Gastrocnemius medialis (tissue), 4 donors: ENCODE results near the gene TBR1. TPM values are rescaled to one million over a fixed set of nuclear protein-coding genes. Genes with fewer than 3 reads are reported as not detected.

Experiments used
- ATAC-seq, 2 donors: fragments of 150-250 bp; one replicate each; pipeline ENCODE4 v1.9.1; 2016
- DNase-seq, 2 donors: peaks; one replicate each; pipeline ENCODE4 v3.0.0-alpha.2; 2019
- H3K27ac ChIP-seq, 4 donors: fragments of 200-600 bp; sonication (generic); 1 replicate in 1 of 4; 2 replicates in 3 of 4; pipeline ENCODE4 v1.5.1; 2016 to 2018; ENCODE audit warnings: mild to moderate bottlenecking in 2 of 4, moderate library complexity in 1 of 4
- H3K27me3 ChIP-seq, 3 donors: fragments of 200-600 bp; sonication (generic) in 2 of 3; 1 replicate in 1 of 3; 2 replicates in 2 of 3; pipeline versions ENCODE4 v1.5.1 to v1.6.0; 2016 to 2019; ENCODE audit warnings: mild to moderate bottlenecking in 1 of 3, moderate library complexity in 1 of 3
- H3K36me3 ChIP-seq, 2 donors: fragments of 200-600 bp; sonication (generic) in 1 of 2; one replicate each; pipeline ENCODE4 v1.5.1; 2017 to 2018
- H3K4me1 ChIP-seq, 2 donors: fragments of 200-600 bp; sonication (generic) in 1 of 2; one replicate each; pipeline ENCODE4 v1.5.1; 2016 to 2017; ENCODE audit warnings: mild to moderate bottlenecking in 2 of 2
- H3K4me3 ChIP-seq, 4 donors: fragments of 200-600 bp; sonication (generic) in 3 of 4; 1 replicate in 1 of 4; 2 replicates in 3 of 4; pipeline ENCODE4 v1.5.1; 2016 to 2019; ENCODE audit warnings: mild to moderate bottlenecking in 2 of 4
- H3K9me3 ChIP-seq, 3 donors: fragments of 200-600 bp; sonication (generic) in 2 of 3; 1 replicate in 1 of 3; 2 replicates in 2 of 3; pipeline ENCODE4 v1.5.1; 2016 to 2019
- POLR2A ChIP-seq, 2 donors: fragments of 450-650 bp; IDR thresholded peaks; one replicate each; pipeline ENCODE4 v1.6.1; 2017; ENCODE audit warnings: antibody characterized with exemption in 2 of 2, mild to moderate bottlenecking in 2 of 2, moderate library complexity in 2 of 2
- in situ Hi-C, 4 donors: fragments of 200-750 bp; cut with MboI; loops; one replicate each; pipeline versions ENCODE4 v1.15.0 to v1.8.0; 2017; ENCODE audit warnings: low sequenced_read_pairs in 4 of 4
- intact Hi-C: fragments of 100-400 bp; cut with DNase I; formaldehyde crosslinking; loops from one replicate; pipeline ENCODE4 v1.15.1; 2023; ENCODE audit warnings: low total_unique reads
- total RNA-seq, 4 donors: library from RNA; depleted of rRNA; stranded (reverse); fragments of >200 nt; gene quantifications; one replicate each; pipeline versions ENCODE4 v1.1.0 to v1.2.3, GENCODE V29; 2016
- TF ChIP-seq, protein P1 (sequence below), 5 experiments: fragments of 450-650 bp in 3 of 5; fragments of 200-600 bp in 2 of 5; sonication (generic) in 2 of 5; IDR thresholded peaks in 4 of 5; conservative IDR thresholded peaks in 1 of 5; 1 replicate in 4 of 5; 2 replicates in 1 of 5; pipeline ENCODE4 v1.5.1; 2016 to 2019; ENCODE audit warnings: antibody characterized with exemption in 5 of 5, mild to moderate bottlenecking in 3 of 5, moderate library complexity in 3 of 5

TBR1 gene
- total RNA-seq, 4 donors from 2014 or later, result not detected

DNA sequence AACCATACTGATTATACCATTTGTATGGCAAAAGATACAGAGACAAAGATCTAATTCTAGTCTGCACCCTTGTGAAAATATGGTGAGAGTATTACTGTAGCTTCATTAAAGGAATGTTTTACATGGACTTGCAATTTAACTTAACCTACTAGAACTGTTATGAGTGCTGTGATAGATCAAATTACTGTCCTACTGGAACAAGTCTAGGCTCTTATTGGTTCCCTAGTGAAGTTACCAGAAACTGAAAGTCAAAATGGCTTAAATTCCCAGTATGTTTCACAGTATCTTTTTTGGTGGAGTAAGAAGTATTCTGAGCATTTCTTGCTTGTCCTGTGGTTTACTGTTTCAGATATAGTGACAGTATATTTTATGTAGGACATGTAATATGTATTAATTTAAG lies 3.8 kb upstream of the TBR1 start:
- no peak overlapping the region for H3K27ac ChIP-seq
- intact Hi-C loops, result no loop called here
- peaks cover 2 to 14% of the 10 kb centered on the region in 2 donors for H3K36me3 ChIP-seq
- peaks cover 29 to 35% (median 29%) of the 10 kb centered on the region in 3 donors for H3K27me3 ChIP-seq
- no peaks in the 10 kb centered on the region for H3K9me3 ChIP-seq
- no peak for TF ChIP-seq POLR2A (IDR thresholded peaks at IDR 0.05)
- TF ChIP-seq, protein P1, sequence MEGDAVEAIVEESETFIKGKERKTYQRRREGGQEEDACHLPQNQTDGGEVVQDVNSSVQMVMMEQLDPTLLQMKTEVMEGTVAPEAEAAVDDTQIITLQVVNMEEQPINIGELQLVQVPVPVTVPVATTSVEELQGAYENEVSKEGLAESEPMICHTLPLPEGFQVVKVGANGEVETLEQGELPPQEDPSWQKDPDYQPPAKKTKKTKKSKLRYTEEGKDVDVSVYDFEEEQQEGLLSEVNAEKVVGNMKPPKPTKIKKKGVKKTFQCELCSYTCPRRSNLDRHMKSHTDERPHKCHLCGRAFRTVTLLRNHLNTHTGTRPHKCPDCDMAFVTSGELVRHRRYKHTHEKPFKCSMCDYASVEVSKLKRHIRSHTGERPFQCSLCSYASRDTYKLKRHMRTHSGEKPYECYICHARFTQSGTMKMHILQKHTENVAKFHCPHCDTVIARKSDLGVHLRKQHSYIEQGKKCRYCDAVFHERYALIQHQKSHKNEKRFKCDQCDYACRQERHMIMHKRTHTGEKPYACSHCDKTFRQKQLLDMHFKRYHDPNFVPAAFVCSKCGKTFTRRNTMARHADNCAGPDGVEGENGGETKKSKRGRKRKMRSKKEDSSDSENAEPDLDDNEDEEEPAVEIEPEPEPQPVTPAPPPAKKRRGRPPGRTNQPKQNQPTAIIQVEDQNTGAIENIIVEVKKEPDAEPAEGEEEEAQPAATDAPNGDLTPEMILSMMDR (IDR thresholded peaks at IDR 0.05 in 4 of 5, conservative IDR thresholded peaks at IDR 0.05 in 1 of 5), result no peak
- DNase-seq, result no peak
- peaks cover 16 to 18% of the 10 kb centered on the region in 2 donors for H3K4me1 ChIP-seq
- no peak overlapping the region for H3K4me3 ChIP-seq
- in situ Hi-C loops, result no loop called here
- ATAC-seq, result no peak

DNA sequence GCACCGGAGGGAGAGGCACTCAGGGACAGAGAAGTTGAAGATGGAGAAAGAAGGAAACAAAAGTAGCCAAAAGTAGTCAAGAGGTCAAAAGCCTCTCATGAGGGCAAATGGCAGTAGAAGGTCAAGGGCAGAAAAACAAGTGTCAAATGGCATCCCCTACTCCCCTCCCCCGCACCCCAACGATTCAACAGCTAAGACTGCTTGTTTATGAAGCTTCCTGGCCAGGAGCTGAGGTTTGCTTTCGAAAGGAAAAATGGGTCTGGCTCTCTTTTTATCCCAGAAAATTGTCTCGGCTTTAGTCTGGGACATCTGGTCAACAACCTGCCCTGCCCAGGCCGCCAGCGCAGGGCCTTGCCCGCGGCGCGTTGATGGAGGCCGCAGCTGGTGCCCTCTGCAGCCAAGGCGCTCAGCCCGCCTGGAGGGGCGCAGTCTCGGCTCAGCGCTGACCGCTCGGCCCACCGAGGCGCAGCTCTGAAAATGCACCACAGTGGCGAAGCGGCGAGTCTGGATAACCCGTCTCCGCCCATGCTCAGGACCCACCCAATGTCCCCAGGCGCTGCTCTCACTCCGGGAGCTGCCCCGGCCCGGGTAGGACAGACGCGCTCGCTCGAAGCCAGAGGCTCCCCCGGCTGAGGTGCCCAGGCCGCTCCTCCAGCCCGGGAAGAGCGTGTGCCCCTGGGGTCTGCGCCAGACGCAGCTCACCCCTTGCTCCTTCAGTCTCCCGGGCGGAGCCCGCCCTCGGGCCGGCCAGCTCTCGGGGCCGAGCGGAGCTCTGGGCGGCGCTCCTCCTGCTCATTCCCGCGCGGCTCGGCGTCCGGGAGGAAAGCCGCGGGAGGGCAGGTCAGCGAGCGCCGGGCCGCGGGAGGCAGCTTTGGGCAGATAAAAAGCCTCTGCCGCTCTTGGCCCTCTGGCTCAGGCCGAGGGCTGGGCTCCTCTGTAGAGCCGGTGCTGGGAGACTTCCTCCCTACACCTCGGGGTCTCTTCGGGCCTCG lies 1.8 kb upstream of the TBR1 start:
- H3K36me3 ChIP-seq, result peaks cover 2% of the 10 kb centered on the region in 2 donors
- no peak overlapping the region for H3K27ac ChIP-seq
- H3K9me3 ChIP-seq, result no peaks in the 10 kb centered on the region
- intact Hi-C loops, result no loop called here
- ATAC-seq (peak; percentile 60 to 65), DNase-seq (no peak)
- TF ChIP-seq, protein P1 (IDR thresholded peaks at IDR 0.05 in 4 of 5, conservative IDR thresholded peaks at IDR 0.05 in 1 of 5), result peak in 1 of 5 experiments; percentile 10
- TF ChIP-seq POLR2A (IDR thresholded peaks at IDR 0.05), result no peak
- peak overlapping the region; percentile 48 to 67 (median 58) for H3K4me3 ChIP-seq
- peaks cover 23 to 24% of the 10 kb centered on the region in 2 donors for H3K4me1 ChIP-seq
- peaks cover 49 to 55% (median 49%) of the 10 kb centered on the region in 3 donors for H3K27me3 ChIP-seq
- in situ Hi-C loops, result no loop called here

DNA sequence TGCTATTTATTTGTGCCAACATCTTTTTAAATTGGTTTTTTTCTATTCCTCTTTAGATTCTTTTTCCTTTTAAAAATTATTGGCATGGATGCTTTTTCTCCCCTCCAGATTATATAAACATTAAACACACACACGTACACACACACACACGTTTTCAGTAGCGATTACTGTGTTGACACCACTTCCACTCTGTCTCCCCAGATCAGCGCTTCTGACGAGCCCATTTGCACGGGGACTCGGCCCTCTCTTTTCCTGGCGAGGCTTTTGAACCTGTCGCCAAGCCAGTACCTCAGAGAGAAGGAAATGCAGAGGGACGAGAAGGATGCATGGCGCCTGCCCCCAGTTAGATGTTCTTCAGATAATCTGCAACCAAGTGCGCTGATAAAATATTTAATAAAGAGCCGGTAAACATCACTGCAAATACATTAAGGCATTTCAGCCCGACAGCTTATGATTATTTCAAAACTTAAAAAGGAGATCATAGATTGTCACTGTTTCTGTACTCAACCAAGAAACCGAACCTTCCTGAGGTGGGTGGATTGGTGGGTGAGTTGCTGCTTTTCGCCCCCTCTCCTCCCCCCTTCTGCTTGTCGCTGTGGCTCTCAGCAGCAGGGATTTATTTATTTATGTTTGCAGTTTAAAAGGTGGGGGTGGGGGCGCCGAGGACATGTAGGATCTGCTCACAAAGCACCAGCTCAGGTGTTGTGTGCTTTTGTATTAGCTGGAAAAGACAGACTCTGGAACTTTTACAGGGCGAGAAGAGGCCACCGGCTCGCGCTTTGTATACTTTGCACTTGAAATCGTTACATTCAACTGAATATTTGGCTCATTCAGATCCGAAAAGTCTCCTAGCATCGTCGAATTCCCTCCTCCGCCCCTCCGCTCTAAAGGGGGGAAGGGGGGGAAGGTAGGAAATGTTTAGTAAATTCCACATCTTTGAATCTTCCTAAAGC lies 787 bp upstream of the TBR1 start:
- in situ Hi-C loops (no loop called here), intact Hi-C loops (no loop called here)
- Histone ChIP-seq H3K27me3 (peaks cover 59 to 65% (median 59%) of the 10 kb centered on the region in 3 donors), H3K36me3 (peaks cover 0 to 2% of the 10 kb centered on the region in 2 donors), H3K4me1 (peaks cover 23 to 24% of the 10 kb centered on the region in 2 donors), H3K9me3 (no peaks in the 10 kb centered on the region), H3K27ac (no peak overlapping the region), H3K4me3 (peak overlapping the region; percentile 48 to 67 (median 58))
- ATAC-seq (no peak), DNase-seq (no peak)
- no peak for TF ChIP-seq POLR2A (IDR thresholded peaks at IDR 0.05)
- TF ChIP-seq, protein P1 (IDR thresholded peaks at IDR 0.05 in 4 of 5, conservative IDR thresholded peaks at IDR 0.05 in 1 of 5), result no peak

DNA sequence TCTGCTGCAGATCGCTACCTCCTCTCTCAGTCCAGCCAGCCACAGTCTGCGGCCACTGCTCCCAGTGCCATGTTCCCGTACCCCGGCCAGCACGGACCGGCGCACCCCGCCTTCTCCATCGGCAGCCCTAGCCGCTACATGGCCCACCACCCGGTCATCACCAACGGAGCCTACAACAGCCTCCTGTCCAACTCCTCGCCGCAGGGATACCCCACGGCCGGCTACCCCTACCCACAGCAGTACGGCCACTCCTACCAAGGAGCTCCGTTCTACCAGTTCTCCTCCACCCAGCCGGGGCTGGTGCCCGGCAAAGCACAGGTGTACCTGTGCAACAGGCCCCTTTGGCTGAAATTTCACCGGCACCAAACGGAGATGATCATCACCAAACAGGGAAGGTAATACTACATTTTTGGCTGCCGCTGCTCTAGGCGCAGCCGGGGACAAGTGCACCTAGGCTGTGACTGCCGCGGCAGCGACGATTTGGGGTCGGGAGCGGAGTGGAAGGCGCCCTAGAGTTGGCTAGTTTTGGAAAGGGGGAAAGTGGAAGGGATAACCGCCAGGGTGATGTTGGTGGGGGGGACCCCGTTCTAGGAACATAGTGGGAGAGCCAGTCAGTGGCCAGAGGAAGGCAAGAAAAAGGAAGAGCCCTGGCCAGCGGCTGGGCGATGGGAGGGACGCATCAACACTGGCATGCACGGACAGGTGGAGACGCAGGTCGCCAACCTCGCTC lies 776 bp downstream of the TBR1 start:
- intact Hi-C loops (no loop called here), in situ Hi-C loops (no loop called here)
- H3K4me1 ChIP-seq, result peaks cover 23 to 24% of the 10 kb centered on the region in 2 donors
- DNase-seq, result no peak
- no peaks in the 10 kb centered on the region for H3K9me3 ChIP-seq
- no peaks in the 10 kb centered on the region for H3K36me3 ChIP-seq
- peaks cover 72 to 81% (median 75%) of the 10 kb centered on the region in 3 donors for H3K27me3 ChIP-seq
- H3K27ac ChIP-seq, result no peak overlapping the region
- no peak for ATAC-seq
- peak overlapping the region in 1 of 4 donors; percentile 19 for H3K4me3 ChIP-seq
- TF ChIP-seq, protein P1 (IDR thresholded peaks at IDR 0.05 in 4 of 5, conservative IDR thresholded peaks at IDR 0.05 in 1 of 5), result no peak
- TF ChIP-seq POLR2A (IDR thresholded peaks at IDR 0.05), result no peak
